ACC112 (cell line): ENCODE data around the gene GTPBP1.

ENCODE experiments used
- H2AFZ ChIP-seq: fragments of 200-600 bp; sonication (generic); one replicate; pipeline ENCODE4 v1.6.0; 2017; ENCODE audit warnings: antibody characterized with exemption, low read length; ENCODE audit not compliant: unreplicated experiment
- H3K27ac ChIP-seq: fragments of 200-600 bp; sonication (generic); 2 replicates; pipeline ENCODE4 v1.5.1; 2014; ENCODE audit warnings: low read depth, mild to moderate bottlenecking, antibody characterized with exemption, low read length, moderate library complexity
- H3K27me3 ChIP-seq: fragments of 200-600 bp; sonication (generic); 2 replicates; pipeline ENCODE4 v1.6.1; 2014; ENCODE audit warnings: mild to moderate bottlenecking, antibody characterized with exemption, low read length, moderate library complexity, mixed read lengths; ENCODE audit not compliant: insufficient read depth
- H3K36me3 ChIP-seq: fragments of 200-600 bp; sonication (generic); 2 replicates; pipeline ENCODE4 v1.6.1; 2016; ENCODE audit warnings: mild to moderate bottlenecking, antibody characterized with exemption, low read length, moderate library complexity, mixed read lengths; ENCODE audit not compliant: insufficient read depth
- H3K4me1 ChIP-seq: fragments of 200-600 bp; sonication (generic); one replicate; pipeline ENCODE4 v1.6.1; 2016; ENCODE audit warnings: low read length, mixed read lengths; ENCODE audit not compliant: insufficient read depth, unreplicated experiment, control insufficient read depth
- H3K4me3 ChIP-seq: fragments of 200-600 bp; sonication (generic); 2 replicates; pipeline ENCODE4 v1.5.1; 2014; ENCODE audit warnings: mild to moderate bottlenecking, low read depth, low read length
- H3K79me2 ChIP-seq: fragments of 200-600 bp; sonication (generic); one replicate; pipeline ENCODE4 v1.6.0; 2016; ENCODE audit warnings: low read length; ENCODE audit not compliant: control insufficient read depth, unreplicated experiment, insufficient read depth

GTPBP1 gene

GRCh38 chr22:38705235-38706100 is at the start of gene GTPBP1:
Gene GTPBP1 (plus strand): TSS chr22:38705944. CDS start chr22:38705956, 12 bp downstream.
- peak within 1 kb of the TSS; percentile 98 for H2AFZ ChIP-seq
- H3K4me3 ChIP-seq, result peak within 1 kb of the TSS; percentile 89
- H3K36me3 ChIP-seq, result no peaks in the 10 kb centered on the region
- H3K27ac ChIP-seq, result peak within 1 kb of the TSS; percentile 79
- peaks cover 19% of the 10 kb centered on the region for H3K4me1 ChIP-seq
- H3K27me3 ChIP-seq, result no peaks in the 10 kb centered on the region
- H3K79me2 ChIP-seq, result peaks cover 45% of the 10 kb centered on the region

GRCh38 chr22:38656256-38657044 is 49.3 kb upstream of the GTPBP1 start, which contains the start of the genes CBY1 and FAM227A:
Gene CBY1 (plus strand): TSS chr22:38656638. CDS start chr22:38668055, 11,417 bp downstream.
Gene FAM227A (minus strand): TSS chr22:38656392. CDS start chr22:38650168, 6,224 bp downstream.
- H2AFZ ChIP-seq, result peak within 1 kb of the TSS; percentile 96
- peaks cover 4% of the 10 kb centered on the region for H3K79me2 ChIP-seq
- no peaks in the 10 kb centered on the region for H3K4me1 ChIP-seq
- H3K36me3 ChIP-seq, result no peaks in the 10 kb centered on the region
- peak within 1 kb of the TSS; percentile 97 for H3K27ac ChIP-seq
- no peaks in the 10 kb centered on the region for H3K27me3 ChIP-seq
- peak within 1 kb of the TSS; percentile 95 for H3K4me3 ChIP-seq

- no peaks in the 10 kb centered on the region for H3K27me3 ChIP-seq
- peak overlapping the region; percentile 97 for H3K27ac ChIP-seq
- H3K79me2 ChIP-seq, result peaks cover 4% of the 10 kb centered on the region
- H3K4me1 ChIP-seq, result no peaks in the 10 kb centered on the region
- H2AFZ ChIP-seq, result no peak overlapping the region
- no peaks in the 10 kb centered on the region for H3K36me3 ChIP-seq
- H3K4me3 ChIP-seq, result peak overlapping the region; percentile 95
Measured at GRCh38 chr22:38657045-38657909, 48.5 kb upstream of the GTPBP1 start.

GRCh38 chr22:38674888-38675287 is 30.9 kb upstream of the GTPBP1 start:
- Histone ChIP-seq H3K27ac (no peak overlapping the region), H2AFZ (no peak overlapping the region), H3K79me2 (no peaks in the 10 kb centered on the region), H3K36me3 (no peaks in the 10 kb centered on the region), H3K4me3 (no peak overlapping the region), H3K27me3 (no peaks in the 10 kb centered on the region), H3K4me1 (no peaks in the 10 kb centered on the region)

- H3K27ac ChIP-seq, result no peak overlapping the region
Measured at GRCh38 chr22:38675833-38676232, 29.9 kb upstream of the GTPBP1 start.

GRCh38 chr22:38681582-38682335 is 24.0 kb upstream of the GTPBP1 start, which contains the start of gene TOMM22:
Gene TOMM22 (plus strand): TSS chr22:38681957. CDS start chr22:38681979, 22 bp downstream.
- no peaks in the 10 kb centered on the region for H3K36me3 ChIP-seq
- H3K79me2 ChIP-seq, result peaks cover 13% of the 10 kb centered on the region
- peak within 1 kb of the TSS; percentile 23; the same call in 1 of the 2 replicates for H3K27ac ChIP-seq
- peaks cover 3% of the 10 kb centered on the region for H3K4me1 ChIP-seq
- no peaks in the 10 kb centered on the region for H3K27me3 ChIP-seq
- peak within 1 kb of the TSS; percentile 99 for H3K4me3 ChIP-seq
- peak within 1 kb of the TSS; percentile 91 for H2AFZ ChIP-seq

More at GRCh38 chr22:38675833-38676232, 29.9 kb upstream of the GTPBP1 start:
- no peaks in the 10 kb centered on the region for H3K36me3 ChIP-seq
- no peak overlapping the region for H3K4me3 ChIP-seq
- no peaks in the 10 kb centered on the region for H3K4me1 ChIP-seq
- H3K79me2 ChIP-seq, result no peaks in the 10 kb centered on the region
- no peaks in the 10 kb centered on the region for H3K27me3 ChIP-seq
- H2AFZ ChIP-seq, result no peak overlapping the region

GRCh38 chr22:38684895-38685294 is 20.8 kb upstream of the GTPBP1 start:
- Histone ChIP-seq H3K36me3 (no peaks in the 10 kb centered on the region), H3K27ac (no peak overlapping the region), H3K79me2 (peaks cover 19% of the 10 kb centered on the region)

GRCh38 chr22:38685761-38686160 is 20.0 kb upstream of the GTPBP1 start:
- Histone ChIP-seq H3K36me3 (no peaks in the 10 kb centered on the region), H3K4me3 (no peak overlapping the region), H3K27me3 (no peaks in the 10 kb centered on the region), H3K79me2 (peaks cover 19% of the 10 kb centered on the region), H2AFZ (no peak overlapping the region), H3K4me1 (peaks cover 3% of the 10 kb centered on the region), H3K27ac (no peak overlapping the region)

More at GRCh38 chr22:38684895-38685294, 20.8 kb upstream of the GTPBP1 start:
- H3K4me3 ChIP-seq, result no peak overlapping the region
- H3K27me3 ChIP-seq, result no peaks in the 10 kb centered on the region
- no peak overlapping the region for H2AFZ ChIP-seq
- peaks cover 3% of the 10 kb centered on the region for H3K4me1 ChIP-seq

GRCh38 chr22:38689651-38690050 is 16.1 kb upstream of the GTPBP1 start:
- Histone ChIP-seq H2AFZ (no peak overlapping the region), H3K4me1 (peaks cover 4% of the 10 kb centered on the region), H3K27ac (no peak overlapping the region), H3K4me3 (no peak overlapping the region), H3K36me3 (no peaks in the 10 kb centered on the region), H3K27me3 (no peaks in the 10 kb centered on the region), H3K79me2 (peaks cover 39% of the 10 kb centered on the region)
